HepG2 (cell line): ENCODE measurements around the gene MRGPRF.

Experiments used
- BHLHE40 ChIP-seq: IDR thresholded peaks from 2 replicates; pipeline ENCODE4 v1.6.1; 2011; ENCODE audit warnings: low read length, improper control_type of control experiment
- EHMT2 ChIP-seq: fragments of 200-600 bp; sonication (generic); IDR thresholded peaks from 2 replicates; pipeline ENCODE4 v1.7.0; 2017; ENCODE audit warnings: antibody characterized with exemption, low read depth, low read length, borderline replicate concordance
- EZH2 ChIP-seq: conservative IDR thresholded peaks from 2 replicates; pipeline ENCODE4 v1.6.1; 2012; ENCODE audit warnings: mild to moderate bottlenecking, low read depth, low read length, moderate library complexity
- FOXM1 ChIP-seq: sonication (generic); formaldehyde crosslinking; IDR thresholded peaks from 2 replicates; pipeline ENCODE4 v1.5.0; 2020; ENCODE audit warnings: missing genetic modification reagents
- GATAD2A ChIP-seq: IDR thresholded peaks from 2 replicates; pipeline ENCODE4 v1.6.1; 2016
- HNRNPL ChIP-seq: fragments of 200-400 bp; formaldehyde crosslinking; IDR thresholded peaks from 2 replicates; pipeline ENCODE4 v1.6.1; 2017; ENCODE audit warnings: mild to moderate bottlenecking, low read depth, low read length
- POLR2A ChIP-seq, 2 experiments: IDR thresholded peaks; 2 replicates each; pipeline ENCODE4 v1.6.1; 2011; ENCODE audit warnings: low read depth in 2 of 2, low read length in 2 of 2, mild to moderate bottlenecking in 1 of 2, moderate library complexity in 1 of 2; ENCODE audit not compliant: insufficient read depth in 1 of 2
- REST ChIP-seq, 2 experiments: IDR thresholded peaks; 2 replicates each; pipeline ENCODE4 v1.6.1; 2011 to 2012; ENCODE audit warnings: low read length in 2 of 2, borderline replicate concordance in 1 of 2, low read depth in 1 of 2, mild to moderate bottlenecking in 1 of 2, moderate library complexity in 1 of 2
- SP1 ChIP-seq, 2 experiments: fragments of 450-650 bp in 1 of 2; sonication (generic) in 1 of 2; formaldehyde crosslinking in 1 of 2; IDR thresholded peaks; 2 replicates each; pipeline versions ENCODE4 v1.4.0 to v1.6.1; 2016 to 2020; ENCODE audit warnings: missing genetic modification reagents in 1 of 2
- TBP ChIP-seq: sonication (generic); formaldehyde crosslinking; IDR thresholded peaks from 2 replicates; pipeline ENCODE4 v1.5.0; 2020; ENCODE audit warnings: missing genetic modification reagents
- ZNF101 ChIP-seq: sonication (generic); formaldehyde crosslinking; IDR thresholded peaks from 2 replicates; pipeline ENCODE4 v1.4.0; 2020; ENCODE audit warnings: mild to moderate bottlenecking, low read depth, missing genetic modification reagents, borderline replicate concordance
- TF ChIP-seq, protein P1 (sequence below): sonication (generic); formaldehyde crosslinking; IDR thresholded peaks from 2 replicates; pipeline ENCODE4 v1.4.0; 2020; ENCODE audit warnings: missing genetic modification reagents

DNA sequence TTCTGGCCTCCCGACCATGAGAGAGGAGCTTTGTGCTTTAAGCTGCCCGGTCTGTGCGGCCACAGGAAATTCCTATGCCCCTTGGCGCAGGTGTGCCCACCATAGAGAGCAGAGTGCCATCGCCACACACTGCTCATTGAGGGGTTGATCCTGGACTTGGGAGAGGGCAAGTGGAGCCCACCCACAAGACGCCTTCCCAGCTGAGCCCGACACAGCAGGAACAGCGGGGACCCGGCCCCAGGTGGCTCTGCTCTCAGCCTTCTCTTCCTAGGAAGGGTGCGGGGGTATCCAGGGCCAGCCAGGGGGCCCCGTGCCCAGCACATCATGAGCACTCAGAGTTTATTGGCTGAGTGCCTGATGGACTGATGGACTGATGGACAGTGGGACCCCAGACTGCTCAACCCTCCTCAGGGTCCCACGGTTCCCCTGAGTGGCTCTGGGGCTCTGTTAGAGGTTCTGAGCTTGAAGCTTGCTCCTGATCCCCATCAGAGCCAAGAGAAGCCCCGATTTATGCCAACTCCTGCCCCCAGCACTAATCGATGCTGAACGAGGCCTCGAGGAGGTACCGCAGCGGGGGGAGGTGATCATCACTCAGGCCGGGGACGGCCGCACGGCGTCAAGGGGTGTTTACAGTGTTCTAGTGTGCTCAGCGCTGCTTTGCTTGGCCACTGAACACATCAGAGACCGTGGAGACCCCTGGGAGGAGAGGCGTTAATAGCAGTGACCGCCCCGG lies 18.7 kb downstream of the MRGPRF start:
- TF ChIP-seq EHMT2 (no peak), BHLHE40 (no peak), GATAD2A (CRISPR knock-in tag) (no peak), FOXM1 (CRISPR knock-in tag) (no peak), POLR2A (IDR thresholded peaks at IDR 0.05; ENCODE audit: insufficient read depth in 1 of 2, low read depth in 2 of 2, low read length in 2 of 2) (no peak), TBP (CRISPR knock-in tag) (no peak), ZNF101 (CRISPR knock-in tag) (no peak), EZH2 (no peak), SP1 (IDR thresholded peaks at IDR 0.05) (no peak), SP1 (CRISPR knock-in tag; IDR thresholded peaks at IDR 0.05) (no peak), HNRNPL (no peak), REST (IDR thresholded peaks at IDR 0.05; ENCODE audit: borderline replicate concordance in 1 of 2, low read depth in 1 of 2, low read length in 2 of 2) (no peak)
- TF ChIP-seq, protein P1, sequence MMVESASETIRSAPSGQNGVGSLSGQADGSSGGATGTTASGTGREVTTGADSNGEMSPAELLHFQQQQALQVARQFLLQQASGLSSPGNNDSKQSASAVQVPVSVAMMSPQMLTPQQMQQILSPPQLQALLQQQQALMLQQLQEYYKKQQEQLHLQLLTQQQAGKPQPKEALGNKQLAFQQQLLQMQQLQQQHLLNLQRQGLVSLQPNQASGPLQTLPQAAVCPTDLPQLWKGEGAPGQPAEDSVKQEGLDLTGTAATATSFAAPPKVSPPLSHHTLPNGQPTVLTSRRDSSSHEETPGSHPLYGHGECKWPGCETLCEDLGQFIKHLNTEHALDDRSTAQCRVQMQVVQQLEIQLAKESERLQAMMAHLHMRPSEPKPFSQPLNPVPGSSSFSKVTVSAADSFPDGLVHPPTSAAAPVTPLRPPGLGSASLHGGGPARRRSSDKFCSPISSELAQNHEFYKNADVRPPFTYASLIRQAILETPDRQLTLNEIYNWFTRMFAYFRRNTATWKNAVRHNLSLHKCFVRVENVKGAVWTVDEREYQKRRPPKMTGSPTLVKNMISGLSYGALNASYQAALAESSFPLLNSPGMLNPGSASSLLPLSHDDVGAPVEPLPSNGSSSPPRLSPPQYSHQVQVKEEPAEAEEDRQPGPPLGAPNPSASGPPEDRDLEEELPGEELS (CRISPR knock-in tag): no peak
